Stimulated activated CD8-positive, alpha-beta memory T cell treated with anti-CD3 and anti-CD28 coated beads, Interleukin-12 subunit alpha, Interleukin-12 subunit beta, amount 100 ng/mL, for 24 hours (primary cell): ENCODE measurements around the gene SMIM28.
A peak's percentile ranks its signal among the peaks of the same experiment; 100 is the strongest.

Experiments
- DNase-seq: peaks from one replicate; pipeline ENCODE4 v3.0.0-alpha.2; 2020; ENCODE audit errors: extremely low read depth

The SMIM28 gene

GRCh38 chr6:138374230-138374629 lies 3.5 kb upstream of the SMIM28 start:
- DNase-seq: no peak

GRCh38 chr6:138374815-138375214 lies 2.9 kb upstream of the SMIM28 start:
- no peak for DNase-seq

GRCh38 chr6:138377042-138377441 lies 663 bp upstream of the SMIM28 start:
- DNase-seq: no peak

GRCh38 chr6:138378463-138378862 lies 758 bp downstream of the SMIM28 start:
- no peak for DNase-seq

GRCh38 chr6:138382498-138383265 lies 5.0 kb downstream of the SMIM28 start:
- DNase-seq: no peak

- no peak for DNase-seq
Measured at GRCh38 chr6:138383776-138384175, 6.1 kb downstream of the SMIM28 start.

- no peak for DNase-seq
Measured at GRCh38 chr6:138386897-138387296, 9.2 kb downstream of the SMIM28 start.

- no peak for DNase-seq
Measured at GRCh38 chr6:138387577-138388368, 10.1 kb downstream of the SMIM28 start.

GRCh38 chr6:138389551-138389950 lies 11.8 kb downstream of the SMIM28 start:
- no peak for DNase-seq

- DNase-seq: no peak
Measured at GRCh38 chr6:138393871-138394783, 16.4 kb downstream of the SMIM28 start.

GRCh38 chr6:138396709-138397108 lies 19.0 kb downstream of the SMIM28 start:
- no peak for DNase-seq

GRCh38 chr6:138397128-138398122 lies 19.7 kb downstream of the SMIM28 start:
- no peak for DNase-seq

GRCh38 chr6:138400326-138400725 lies 22.6 kb downstream of the SMIM28 start:
- no peak for DNase-seq

- no peak for DNase-seq
Measured at GRCh38 chr6:138401960-138402837, 24.5 kb downstream of the SMIM28 start.

- no peak for DNase-seq
Measured at GRCh38 chr6:138402838-138403187, 25.1 kb downstream of the SMIM28 start.

- DNase-seq: no peak
Measured at GRCh38 chr6:138403324-138403800, 25.7 kb downstream of the SMIM28 start.

- peak; percentile 76 for DNase-seq
Measured at GRCh38 chr6:138403801-138404665, 26.3 kb downstream of the SMIM28 start, which contains the start of gene HEBP2. TSS of gene HEBP2 (plus strand) at chr6:138404223. CDS start at chr6:138404496, 273 bp downstream.

GRCh38 chr6:138404666-138405337 lies 27.1 kb downstream of the SMIM28 start:
- no peak for DNase-seq
